Measurements from ENCODE around the gene SLC41A3.

Gene SLC41A3

DNA sequence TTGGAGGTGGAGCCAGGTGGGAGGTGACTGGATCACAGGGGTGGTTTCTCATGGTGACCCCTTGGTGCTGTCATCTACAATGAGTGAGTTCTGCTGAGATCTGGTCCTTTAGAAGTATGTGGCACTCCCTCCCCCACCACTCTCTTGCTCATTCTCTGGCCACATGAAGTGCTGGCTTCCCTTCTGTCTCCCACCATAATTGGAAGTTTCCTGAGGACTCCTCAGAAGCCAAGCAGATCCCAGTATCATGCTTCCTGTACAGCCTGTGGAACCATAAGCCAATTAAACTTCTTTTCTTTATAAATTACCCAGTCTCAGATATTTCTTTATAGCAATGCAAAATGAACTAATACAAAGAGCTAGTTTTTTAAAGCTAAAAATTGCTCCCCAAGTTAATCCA lies 54.7 kb downstream of the SLC41A3 start:
- no peak for TF ChIP-seq EZH2phosphoT487 (IDR thresholded peaks at IDR 0.05; ENCODE audit: borderline replicate concordance)
- TF ChIP-seq, protein P1, sequence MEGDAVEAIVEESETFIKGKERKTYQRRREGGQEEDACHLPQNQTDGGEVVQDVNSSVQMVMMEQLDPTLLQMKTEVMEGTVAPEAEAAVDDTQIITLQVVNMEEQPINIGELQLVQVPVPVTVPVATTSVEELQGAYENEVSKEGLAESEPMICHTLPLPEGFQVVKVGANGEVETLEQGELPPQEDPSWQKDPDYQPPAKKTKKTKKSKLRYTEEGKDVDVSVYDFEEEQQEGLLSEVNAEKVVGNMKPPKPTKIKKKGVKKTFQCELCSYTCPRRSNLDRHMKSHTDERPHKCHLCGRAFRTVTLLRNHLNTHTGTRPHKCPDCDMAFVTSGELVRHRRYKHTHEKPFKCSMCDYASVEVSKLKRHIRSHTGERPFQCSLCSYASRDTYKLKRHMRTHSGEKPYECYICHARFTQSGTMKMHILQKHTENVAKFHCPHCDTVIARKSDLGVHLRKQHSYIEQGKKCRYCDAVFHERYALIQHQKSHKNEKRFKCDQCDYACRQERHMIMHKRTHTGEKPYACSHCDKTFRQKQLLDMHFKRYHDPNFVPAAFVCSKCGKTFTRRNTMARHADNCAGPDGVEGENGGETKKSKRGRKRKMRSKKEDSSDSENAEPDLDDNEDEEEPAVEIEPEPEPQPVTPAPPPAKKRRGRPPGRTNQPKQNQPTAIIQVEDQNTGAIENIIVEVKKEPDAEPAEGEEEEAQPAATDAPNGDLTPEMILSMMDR (conservative IDR thresholded peaks at IDR 0.05; ENCODE audit: low read length): no peak
- peaks cover 18% of the 10 kb centered on the region; the same call in 1 of the 2 replicates for H3K9me3 ChIP-seq (ENCODE audit: insufficient read depth, low read depth, low read length)
- no peak overlapping the region for H3K4me3 ChIP-seq (ENCODE audit: low read length, poor library complexity, severe bottlenecking)
- H2AFZ ChIP-seq (ENCODE audit: low read length): no peak overlapping the region
- no peaks in the 10 kb centered on the region for H3K27me3 ChIP-seq (ENCODE audit: insufficient read depth, low read length, poor library complexity, severe bottlenecking)
- H3K9me2 ChIP-seq (replicated peaks; ENCODE audit: low read depth, low read length): no peaks in the 10 kb centered on the region
- H3K79me2 ChIP-seq (ENCODE audit: insufficient read depth, low read length): no peaks in the 10 kb centered on the region
- no peaks in the 10 kb centered on the region for H3K4me1 ChIP-seq (ENCODE audit: insufficient read depth, low read length, poor library complexity, severe bottlenecking)
- H3F3A ChIP-seq (ENCODE audit: low read depth): no peaks in the 10 kb centered on the region
- peaks cover 6% of the 10 kb centered on the region; the same call in 1 of the 2 replicates for H3K36me3 ChIP-seq (ENCODE audit: insufficient read depth, low read length)
- H3K4me2 ChIP-seq (ENCODE audit: low read depth, low read length, poor library complexity, severe bottlenecking): no peak overlapping the region
- H4K20me1 ChIP-seq (ENCODE audit: insufficient read depth, low read length, poor library complexity, severe bottlenecking): no peaks in the 10 kb centered on the region
- H3K9ac ChIP-seq (ENCODE audit: low read depth, low read length, poor library complexity, severe bottlenecking): no peak overlapping the region

DNA sequence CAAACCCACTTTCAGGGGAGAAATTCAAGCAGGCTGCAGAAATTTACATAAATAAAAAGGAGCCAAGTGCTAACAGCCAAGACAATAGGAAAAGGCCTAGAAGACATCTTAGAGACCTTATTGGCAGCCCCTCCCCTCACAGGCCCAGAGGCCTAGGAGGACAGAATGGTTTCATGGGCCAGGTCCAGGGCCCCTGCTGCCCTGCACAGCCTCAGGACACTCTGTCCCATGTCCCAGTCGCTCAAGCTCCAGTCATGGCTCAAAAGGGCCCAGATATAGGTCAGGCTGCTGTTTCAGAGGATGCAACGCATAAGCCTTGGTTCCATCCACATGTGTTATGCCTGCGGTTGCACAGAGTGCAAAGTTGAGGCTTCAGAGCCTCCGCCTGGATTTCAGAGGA lies 55.8 kb downstream of the SLC41A3 start:
- Histone ChIP-seq H3K36me3 (ENCODE audit: insufficient read depth, low read length) (peaks cover 2% of the 10 kb centered on the region; the same call in 1 of the 2 replicates), H3K4me3 (ENCODE audit: low read length, poor library complexity, severe bottlenecking) (no peak overlapping the region), H3K79me2 (ENCODE audit: insufficient read depth, low read length) (no peaks in the 10 kb centered on the region), H4K20me1 (ENCODE audit: insufficient read depth, low read length, poor library complexity, severe bottlenecking) (no peaks in the 10 kb centered on the region), H2AFZ (ENCODE audit: low read length) (no peak overlapping the region), H3K9me2 (replicated peaks; ENCODE audit: low read depth, low read length) (no peaks in the 10 kb centered on the region), H3K27me3 (ENCODE audit: insufficient read depth, low read length, poor library complexity, severe bottlenecking) (no peaks in the 10 kb centered on the region), H3F3A (ENCODE audit: low read depth) (no peaks in the 10 kb centered on the region), H3K9me3 (ENCODE audit: insufficient read depth, low read depth, low read length) (peaks cover 18% of the 10 kb centered on the region; the same call in 1 of the 2 replicates), H3K4me2 (ENCODE audit: low read depth, low read length, poor library complexity, severe bottlenecking) (no peak overlapping the region), H3K4me1 (ENCODE audit: insufficient read depth, low read length, poor library complexity, severe bottlenecking) (no peaks in the 10 kb centered on the region), H3K9ac (ENCODE audit: low read depth, low read length, poor library complexity, severe bottlenecking) (no peak overlapping the region)
- TF ChIP-seq, protein P1 (conservative IDR thresholded peaks at IDR 0.05; ENCODE audit: low read length): no peak
- TF ChIP-seq EZH2phosphoT487 (IDR thresholded peaks at IDR 0.05; ENCODE audit: borderline replicate concordance): no peak

DNA sequence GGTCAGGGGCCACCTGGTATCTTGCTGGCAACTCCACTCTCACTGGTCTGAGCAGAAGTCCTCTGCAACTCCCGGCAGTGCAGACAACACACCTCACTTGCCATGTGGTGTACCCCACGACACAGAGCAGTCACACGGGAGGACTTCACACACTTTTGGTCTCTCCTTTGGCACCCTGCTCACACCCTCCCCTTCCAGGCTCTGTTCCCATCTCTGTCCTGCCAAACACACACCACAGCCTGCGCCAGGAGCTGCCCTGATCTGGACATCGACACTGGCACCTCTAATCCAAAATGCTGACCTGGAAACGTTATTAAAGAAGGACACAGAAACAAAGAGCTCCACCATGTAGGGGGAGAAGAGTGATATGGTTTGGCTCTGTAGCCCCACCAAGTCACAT lies 57.2 kb downstream of the SLC41A3 start:
- H3K36me3 ChIP-seq (ENCODE audit: insufficient read depth, low read length): no peaks in the 10 kb centered on the region
- H4K20me1 ChIP-seq (ENCODE audit: insufficient read depth, low read length, poor library complexity, severe bottlenecking): no peaks in the 10 kb centered on the region
- H3K27me3 ChIP-seq (ENCODE audit: insufficient read depth, low read length, poor library complexity, severe bottlenecking): no peaks in the 10 kb centered on the region
- no peaks in the 10 kb centered on the region for H3F3A ChIP-seq (ENCODE audit: low read depth)
- no peak overlapping the region for H3K9ac ChIP-seq (ENCODE audit: low read depth, low read length, poor library complexity, severe bottlenecking)
- no peaks in the 10 kb centered on the region for H3K79me2 ChIP-seq (ENCODE audit: insufficient read depth, low read length)
- H3K4me2 ChIP-seq (ENCODE audit: low read depth, low read length, poor library complexity, severe bottlenecking): no peak overlapping the region
- no peaks in the 10 kb centered on the region for H3K4me1 ChIP-seq (ENCODE audit: insufficient read depth, low read length, poor library complexity, severe bottlenecking)
- peaks cover 18% of the 10 kb centered on the region; the same call in 1 of the 2 replicates for H3K9me3 ChIP-seq (ENCODE audit: insufficient read depth, low read depth, low read length)
- no peak overlapping the region for H2AFZ ChIP-seq (ENCODE audit: low read length)
- TF ChIP-seq EZH2phosphoT487 (IDR thresholded peaks at IDR 0.05; ENCODE audit: borderline replicate concordance): no peak
- TF ChIP-seq, protein P1 (conservative IDR thresholded peaks at IDR 0.05; ENCODE audit: low read length): no peak
- H3K4me3 ChIP-seq (ENCODE audit: low read length, poor library complexity, severe bottlenecking): no peak overlapping the region
- no peaks in the 10 kb centered on the region for H3K9me2 ChIP-seq (replicated peaks; ENCODE audit: low read depth, low read length)

Data from Loucy (cell line).